GM12872 (cell line): ENCODE data around the gene CADM3.

Experiments
- TF ChIP-seq, protein P1 (sequence below): IDR thresholded peaks from 3 replicates; pipeline ENCODE4 v1.5.1; 2011; ENCODE audit warnings: low read depth, mild to moderate bottlenecking, low read length, moderate library complexity; ENCODE audit not compliant: insufficient read depth

The CADM3 gene

DNA sequence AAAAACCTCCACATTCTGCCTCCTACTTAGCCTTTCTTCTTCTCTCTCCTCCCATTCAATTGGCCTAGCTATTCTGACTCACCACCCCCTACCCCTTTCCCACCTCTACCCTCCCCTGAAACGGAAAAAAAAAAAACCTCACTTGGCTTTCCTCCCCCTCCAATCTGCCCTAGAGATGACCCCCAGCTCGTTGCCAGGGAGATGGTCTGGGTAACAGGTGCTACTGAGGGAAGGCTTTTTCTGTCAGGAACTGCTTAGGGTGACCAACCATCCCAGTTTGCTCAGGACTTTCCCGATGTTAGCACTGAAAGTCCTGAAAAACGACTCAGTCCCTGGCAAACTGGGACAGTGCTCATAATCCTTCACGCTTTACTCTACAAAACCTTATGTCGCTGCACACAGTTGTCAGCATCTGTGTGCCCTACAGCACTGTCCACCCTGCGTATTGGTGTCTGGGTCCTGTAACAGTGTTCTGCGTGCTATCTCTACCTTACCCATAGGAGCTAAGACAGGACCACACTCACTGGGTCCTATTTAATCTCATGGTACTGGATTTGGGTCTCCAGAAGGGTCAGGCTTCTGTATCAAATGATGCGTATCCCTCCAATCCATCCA lies 7.7 kb upstream of the CADM3 start:
- TF ChIP-seq, protein P1, sequence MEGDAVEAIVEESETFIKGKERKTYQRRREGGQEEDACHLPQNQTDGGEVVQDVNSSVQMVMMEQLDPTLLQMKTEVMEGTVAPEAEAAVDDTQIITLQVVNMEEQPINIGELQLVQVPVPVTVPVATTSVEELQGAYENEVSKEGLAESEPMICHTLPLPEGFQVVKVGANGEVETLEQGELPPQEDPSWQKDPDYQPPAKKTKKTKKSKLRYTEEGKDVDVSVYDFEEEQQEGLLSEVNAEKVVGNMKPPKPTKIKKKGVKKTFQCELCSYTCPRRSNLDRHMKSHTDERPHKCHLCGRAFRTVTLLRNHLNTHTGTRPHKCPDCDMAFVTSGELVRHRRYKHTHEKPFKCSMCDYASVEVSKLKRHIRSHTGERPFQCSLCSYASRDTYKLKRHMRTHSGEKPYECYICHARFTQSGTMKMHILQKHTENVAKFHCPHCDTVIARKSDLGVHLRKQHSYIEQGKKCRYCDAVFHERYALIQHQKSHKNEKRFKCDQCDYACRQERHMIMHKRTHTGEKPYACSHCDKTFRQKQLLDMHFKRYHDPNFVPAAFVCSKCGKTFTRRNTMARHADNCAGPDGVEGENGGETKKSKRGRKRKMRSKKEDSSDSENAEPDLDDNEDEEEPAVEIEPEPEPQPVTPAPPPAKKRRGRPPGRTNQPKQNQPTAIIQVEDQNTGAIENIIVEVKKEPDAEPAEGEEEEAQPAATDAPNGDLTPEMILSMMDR: no peak

DNA sequence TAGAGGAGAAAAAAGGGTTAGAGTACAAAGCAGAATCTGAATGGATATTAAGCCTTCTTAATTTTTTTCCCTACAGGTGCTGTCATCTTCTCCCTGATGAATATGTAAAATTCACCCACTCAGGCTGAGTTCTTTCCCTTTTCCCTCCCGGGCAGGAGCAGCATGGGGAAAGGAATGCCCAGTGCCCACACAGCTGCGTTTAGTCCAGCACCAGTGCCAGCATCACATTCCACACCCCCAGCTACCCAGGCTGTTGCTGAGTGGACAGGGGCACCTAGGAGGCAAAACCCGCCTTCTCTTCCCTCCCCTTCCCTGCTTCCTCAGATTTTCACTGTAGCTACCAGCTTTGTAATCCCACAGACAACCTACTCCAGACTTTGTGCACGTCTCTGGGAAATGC lies 3.4 kb upstream of the CADM3 start:
- TF ChIP-seq, protein P1: no peak

DNA sequence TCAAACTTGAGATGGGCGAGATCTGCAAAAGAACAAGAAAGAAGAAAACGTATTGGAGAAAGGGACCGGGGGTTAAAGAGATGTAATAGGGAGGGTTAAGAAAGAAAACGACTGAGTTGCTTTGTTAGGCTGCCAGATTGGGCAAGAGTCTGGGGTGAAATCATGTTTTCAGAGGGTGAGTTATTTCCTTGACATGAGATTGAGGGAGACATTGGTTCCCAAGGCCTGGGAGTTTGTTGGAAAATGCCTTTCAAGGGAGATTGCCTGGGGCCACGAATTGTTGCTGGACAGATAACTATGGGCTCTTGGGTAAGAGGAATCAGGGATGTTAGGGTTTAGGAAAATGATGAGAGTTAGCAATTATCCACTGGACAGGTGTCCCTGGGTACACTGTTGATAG lies 776 bp upstream of the CADM3 start:
- TF ChIP-seq, protein P1: no peak

DNA sequence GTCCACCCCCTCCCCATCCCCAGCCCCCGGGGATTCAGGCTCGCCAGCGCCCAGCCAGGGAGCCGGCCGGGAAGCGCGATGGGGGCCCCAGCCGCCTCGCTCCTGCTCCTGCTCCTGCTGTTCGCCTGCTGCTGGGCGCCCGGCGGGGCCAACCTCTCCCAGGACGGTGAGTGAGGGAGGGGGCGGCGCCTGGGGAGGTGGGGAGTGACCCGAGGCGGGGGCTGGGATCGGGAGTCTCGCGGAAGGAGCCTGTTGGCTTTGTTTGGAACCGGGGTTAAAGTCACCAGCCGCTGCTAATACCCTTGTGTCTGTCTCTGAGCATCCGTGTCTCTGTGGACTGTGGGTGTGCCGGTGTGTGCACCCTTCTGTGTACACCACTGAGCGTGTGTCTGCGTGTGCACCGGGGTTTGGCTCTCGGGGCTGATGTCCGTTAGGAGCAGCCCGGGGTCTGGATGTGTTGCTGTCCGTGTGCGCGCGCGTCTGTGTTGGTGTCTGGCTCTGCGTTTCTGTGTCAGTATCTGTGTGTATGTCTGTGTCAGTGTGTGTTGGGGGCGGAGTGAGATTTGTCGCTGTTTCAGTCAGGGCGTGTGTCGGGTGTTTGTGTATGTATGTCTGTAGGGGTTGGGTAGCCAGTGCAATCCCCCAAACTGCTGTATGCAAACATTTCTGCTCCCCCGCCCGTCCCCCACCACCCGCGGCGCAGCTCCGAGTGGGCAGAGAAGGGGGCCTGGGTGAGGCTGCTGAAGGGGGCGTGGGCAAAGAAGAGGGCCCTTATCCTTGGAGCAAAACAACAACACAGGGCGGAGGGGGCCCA lies 480 bp downstream of the CADM3 start:
- TF ChIP-seq, protein P1: no peak

DNA sequence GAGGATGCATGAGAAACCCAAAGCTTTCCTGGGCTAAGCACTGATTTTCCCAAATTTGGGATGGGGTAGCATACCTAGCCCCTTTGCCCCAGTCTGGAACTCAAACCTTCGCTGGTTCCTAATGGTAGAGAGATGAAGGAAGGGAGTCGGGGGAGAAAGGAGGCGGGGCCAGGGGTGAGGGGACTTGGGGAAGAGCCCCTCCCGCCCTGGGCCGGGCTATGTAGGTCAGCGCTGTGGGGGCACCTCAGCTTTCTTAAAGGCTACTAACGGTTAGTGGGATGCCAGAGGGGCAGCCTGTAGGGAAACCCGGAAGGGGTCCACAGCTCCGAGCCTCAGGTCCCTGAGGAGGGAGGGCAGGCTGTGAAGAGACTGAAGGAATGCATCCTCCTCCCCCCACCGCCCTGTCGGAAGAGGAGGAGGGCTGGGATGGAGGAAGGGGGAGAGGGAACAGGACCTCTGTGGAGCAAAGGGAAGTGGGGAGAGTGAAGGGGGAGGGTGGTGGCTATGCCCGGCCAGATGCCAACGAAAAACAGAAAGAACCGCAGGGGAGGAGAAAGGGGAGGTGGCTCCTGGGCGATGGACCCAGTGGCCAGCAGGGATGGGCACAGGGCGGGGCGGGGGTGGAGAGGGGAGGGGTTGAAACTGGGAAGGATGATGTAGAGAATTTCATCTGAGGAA lies 1.3 kb downstream of the CADM3 start:
- TF ChIP-seq, protein P1: no peak

DNA sequence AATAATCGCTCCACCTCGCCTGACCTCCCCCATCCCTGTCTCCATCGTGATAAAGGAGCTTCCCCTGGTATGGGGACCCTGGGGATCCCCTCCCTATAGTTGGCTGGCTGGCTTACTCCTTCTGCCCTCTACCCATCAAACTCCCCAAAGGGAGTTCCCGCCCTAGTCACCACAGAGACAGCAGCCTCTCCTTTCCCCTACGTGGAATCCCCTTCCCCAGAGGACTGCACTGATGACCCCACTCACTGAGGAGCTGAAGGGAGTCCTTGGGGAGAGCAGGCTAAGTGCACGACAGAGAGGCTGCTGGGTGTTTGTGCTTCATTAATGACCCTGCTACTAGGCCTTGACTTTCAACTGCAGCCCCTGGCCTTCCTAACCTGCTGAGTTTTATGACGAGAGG lies 1.9 kb downstream of the CADM3 start:
- TF ChIP-seq, protein P1: no peak

DNA sequence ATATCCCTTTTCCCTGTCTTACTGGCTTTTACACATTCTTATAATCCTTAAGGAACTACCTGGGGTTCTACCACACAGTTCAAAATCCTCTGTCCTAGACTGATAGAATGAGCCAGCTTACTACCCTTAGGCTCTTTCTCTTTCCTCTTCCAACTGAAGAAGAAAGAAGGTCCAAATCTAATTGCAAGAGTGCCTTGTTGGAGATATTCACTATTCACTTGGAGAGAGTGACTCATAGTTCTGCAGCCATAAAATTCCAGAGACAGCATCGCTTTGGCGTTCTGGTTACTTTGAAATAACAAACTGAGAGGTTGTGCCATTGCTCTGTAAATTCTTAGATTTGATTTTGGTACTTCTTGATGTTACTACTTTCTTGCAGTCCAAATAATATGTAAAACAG lies 4.2 kb downstream of the CADM3 start:
- TF ChIP-seq, protein P1: no peak
